ENCODE results near the gene THOC7.
A peak's percentile ranks its signal among the peaks of the same experiment; 100 is the strongest.

THOC7 gene

DNA sequence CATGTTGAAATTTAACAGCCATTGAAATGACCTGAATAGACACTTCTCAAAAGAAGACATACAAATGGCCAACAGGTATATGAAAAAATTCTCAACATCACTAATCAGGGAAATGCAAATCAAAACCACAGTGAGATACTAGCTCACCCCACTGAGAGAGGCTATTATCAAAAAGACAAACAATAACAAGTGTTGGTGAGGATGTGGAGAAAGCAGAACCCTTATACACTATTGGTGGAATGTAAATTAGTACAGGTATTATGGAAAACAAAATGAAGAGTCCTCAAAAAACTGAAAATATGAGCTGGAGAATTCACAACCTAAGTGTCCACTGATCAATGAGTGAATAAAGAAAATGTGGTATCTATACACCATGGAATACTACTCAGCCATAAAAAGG is 21.5 kb downstream of the THOC7 start:
- DNase-seq = no peak

GRCh38 chr3:63841704-63842103 is 21.9 kb downstream of the THOC7 start:
- DNase-seq = no peak

DNA sequence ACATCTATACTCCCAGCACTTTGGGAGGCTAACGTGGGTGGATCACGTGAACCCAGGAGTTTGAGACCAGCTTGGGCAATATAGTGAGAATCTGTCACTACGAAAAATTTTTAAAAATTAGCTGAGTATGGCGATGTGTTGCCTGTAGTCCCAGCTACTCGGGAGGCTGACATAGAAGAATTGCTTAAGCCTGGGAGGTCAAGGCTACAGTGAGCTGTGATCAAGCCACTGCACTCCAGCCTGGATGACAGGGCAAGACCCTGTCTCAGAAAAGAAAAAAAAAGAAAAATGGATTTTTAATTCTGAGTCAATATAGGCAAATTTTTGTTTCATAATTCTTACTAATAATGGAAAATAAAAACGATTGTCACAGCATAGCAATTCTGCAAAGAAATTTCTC is 31.2 kb downstream of the THOC7 start:
- no peak for DNase-seq

- no peak for DNase-seq
These were observed 33.1 kb downstream of the THOC7 start for GRCh38 chr3:63830526-63830925.

- no peak for DNase-seq
These were observed 39.3 kb downstream of the THOC7 start for GRCh38 chr3:63824309-63824708.

- no peak for DNase-seq
These were observed 44.5 kb downstream of the THOC7 start, which contains the start of gene C3orf49 for GRCh38 chr3:63819151-63819398. Gene C3orf49 (plus strand): TSS chr3:63819299. CDS start chr3:63819472, 173 bp downstream.

- peak; percentile 67 to 84 (median 79) for DNase-seq
These were observed 45.1 kb downstream of the THOC7 start for GRCh38 chr3:63818282-63819150.

GRCh38 chr3:63817225-63817624 is 46.4 kb downstream of the THOC7 start:
- no peak for DNase-seq

- DNase-seq = no peak
These were observed 49.4 kb downstream of the THOC7 start for GRCh38 chr3:63814237-63814636.

DNA sequence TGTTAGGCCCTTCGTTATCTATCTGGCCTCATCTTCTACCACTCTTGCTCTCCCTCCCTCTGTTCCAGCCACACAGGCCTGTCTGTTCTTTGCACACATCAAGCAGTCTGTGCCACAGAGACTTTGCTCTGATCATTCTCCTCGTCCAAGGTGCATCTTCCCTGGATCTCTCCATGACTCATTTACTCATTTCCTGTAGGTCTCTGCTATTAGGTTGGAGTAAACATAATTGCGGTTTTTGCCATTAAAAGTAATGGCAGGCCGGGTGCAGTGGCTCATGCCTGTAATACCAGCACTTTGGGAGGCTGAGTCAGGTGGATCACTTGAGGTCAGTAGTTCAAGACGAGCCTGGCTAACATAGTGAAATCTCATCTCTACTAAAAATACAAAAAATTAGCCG is 54.0 kb downstream of the THOC7 start:
- DNase-seq = no peak

DNA sequence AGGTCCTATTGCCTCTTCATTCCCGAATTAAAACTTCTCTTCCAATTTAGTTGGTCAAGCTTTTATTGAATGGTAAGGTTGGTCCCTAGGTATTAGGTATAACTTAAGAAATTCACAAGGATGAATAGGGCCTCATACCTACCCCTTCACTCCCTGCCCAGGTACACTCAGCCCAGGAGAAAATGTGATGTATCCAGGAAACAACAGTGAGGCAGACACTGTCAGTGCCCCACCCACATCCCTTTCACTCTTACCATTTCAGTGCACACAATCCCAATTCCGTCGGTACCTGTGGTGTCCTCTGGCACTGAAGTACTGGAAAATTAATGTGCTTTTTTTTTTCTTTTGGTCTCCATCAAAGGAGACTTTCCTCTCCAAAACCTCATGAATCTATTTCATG is 55.0 kb downstream of the THOC7 start:
- no peak for DNase-seq

GRCh38 chr3:63807961-63808565 is 55.5 kb downstream of the THOC7 start:
- peak; percentile 36 to 79 (median 56) for DNase-seq

DNA sequence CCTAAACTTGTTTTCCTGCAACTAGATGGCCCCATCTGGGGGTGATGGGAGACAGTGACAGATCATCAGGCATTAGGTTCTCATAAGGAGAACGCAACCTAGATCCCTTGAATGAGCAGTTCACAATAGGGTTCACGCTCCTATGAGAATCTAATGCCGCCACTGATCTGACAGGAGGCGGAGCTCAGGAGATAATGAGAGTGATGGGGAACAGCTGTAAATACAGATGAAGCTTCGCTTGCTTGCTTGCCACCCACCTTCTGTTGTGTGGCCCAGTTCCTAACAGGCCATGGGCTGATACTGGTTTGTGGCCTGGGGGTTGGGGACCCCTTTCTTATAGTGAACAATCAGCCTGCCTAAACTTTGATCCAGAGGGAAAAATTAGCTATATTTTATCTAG is 59.7 kb downstream of the THOC7 start:
- DNase-seq = no peak

GRCh38 chr3:63800097-63800496 is 63.5 kb downstream of the THOC7 start:
- no peak for DNase-seq

GRCh38 chr3:63798949-63799348 is 64.7 kb downstream of the THOC7 start:
- peak in 1 of 4 experiments; percentile 8 for DNase-seq

GRCh38 chr3:63798544-63798943 is 65.1 kb downstream of the THOC7 start:
- DNase-seq = peak; percentile 22 to 54 (median 30)

- no peak for DNase-seq
These were observed 68.2 kb downstream of the THOC7 start for GRCh38 chr3:63795438-63795837.

GRCh38 chr3:63791974-63792373 is 71.6 kb downstream of the THOC7 start:
- DNase-seq = peak in 3 of 4 experiments; percentile 30 to 61 (median 54)

Measured in suppressor macrophage (primary cell).